Measurements from ENCODE around the gene CDAN1.
A peak's percentile ranks its signal among the peaks of the same experiment; 100 is the strongest.

Gene CDAN1

DNA sequence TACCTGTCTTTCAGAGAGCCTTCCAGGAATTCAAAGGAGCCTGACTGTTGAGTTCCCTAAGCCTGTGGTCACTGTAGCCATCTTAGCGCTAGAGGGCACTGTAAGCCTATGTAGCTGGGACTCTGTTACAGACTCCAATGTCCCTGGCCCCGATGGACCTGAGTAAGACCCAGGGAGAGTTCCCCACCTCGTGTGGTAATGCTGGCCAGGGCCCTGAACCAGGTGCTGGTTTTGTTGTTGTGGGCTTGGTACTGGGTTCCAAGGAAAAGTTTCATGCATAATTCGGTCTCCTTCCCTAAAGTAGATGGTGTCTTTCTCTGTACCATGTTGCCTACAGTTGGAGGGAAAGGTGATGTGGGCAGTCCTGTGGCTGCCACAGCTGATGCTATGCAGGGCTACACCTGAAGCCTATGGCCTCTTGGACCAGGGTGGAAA lies 32.4 kb downstream of the CDAN1 start:
- DNase-seq: peak; percentile 45

DNA sequence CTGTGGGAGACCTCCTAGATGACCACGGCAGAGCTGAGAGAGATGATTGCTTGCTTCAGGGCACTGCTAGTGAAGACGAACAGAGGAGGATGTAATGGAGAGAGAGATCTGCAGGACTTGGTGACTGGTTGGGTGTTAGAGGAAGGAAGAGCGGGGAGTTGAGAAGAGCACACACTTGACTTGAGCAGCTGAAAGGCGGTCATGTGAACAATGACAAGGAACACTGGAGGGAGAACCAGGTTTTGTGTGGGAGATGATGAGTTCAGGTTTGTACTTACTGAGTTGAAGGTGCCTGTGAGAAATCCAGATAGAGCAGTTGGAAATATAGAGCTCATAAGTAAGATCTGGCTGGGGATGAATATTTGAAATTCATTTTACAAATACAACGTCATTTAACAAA lies 40.3 kb downstream of the CDAN1 start:
- DNase-seq: no peak

DNA sequence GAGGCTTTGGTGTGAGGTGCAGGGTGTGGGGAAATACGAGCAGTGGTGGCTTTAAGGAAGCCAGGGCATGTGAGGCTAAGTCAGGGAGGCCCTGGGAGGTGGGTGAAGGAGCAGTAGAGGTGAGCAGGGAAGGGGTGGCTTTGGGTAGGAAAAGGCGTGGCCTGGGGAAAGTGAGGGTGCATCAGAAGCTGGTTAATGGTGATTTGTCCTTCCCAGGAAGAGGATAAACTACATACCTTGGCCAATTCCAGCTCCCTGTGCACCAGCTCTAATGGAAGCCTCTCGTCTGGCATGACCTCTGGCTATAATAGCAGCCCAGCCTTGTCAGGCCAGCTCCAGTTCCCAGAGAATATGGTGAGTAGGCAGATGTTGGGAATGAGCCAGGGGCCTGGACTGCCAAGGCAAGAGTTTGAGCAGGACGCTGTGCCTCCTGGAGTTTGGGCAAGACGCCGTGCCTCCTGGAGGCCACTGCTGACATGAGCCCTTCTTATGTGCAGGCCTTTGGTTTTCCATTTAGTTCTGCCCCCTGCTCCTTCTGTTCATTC lies 41.3 kb downstream of the CDAN1 start:
- DNase-seq: no peak

DNA sequence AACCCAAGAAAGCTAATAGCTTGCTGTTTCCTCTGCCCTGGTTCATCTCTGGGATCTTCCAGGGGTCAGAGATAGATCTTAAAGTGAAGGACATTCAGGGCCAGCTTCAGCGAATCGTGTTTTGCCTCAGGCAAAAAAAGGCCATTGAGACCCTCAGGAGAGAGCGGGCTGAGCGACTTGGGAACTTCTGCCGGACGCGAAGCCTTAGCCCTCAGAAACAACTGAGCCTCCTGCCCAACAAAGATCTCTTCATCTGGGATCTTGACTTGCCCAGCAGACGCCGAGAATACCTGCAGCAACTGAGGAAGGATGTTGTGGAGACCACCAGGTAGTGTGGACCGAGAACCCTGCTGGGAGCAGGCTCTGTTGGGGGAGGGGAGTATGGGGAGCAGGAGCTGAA lies 42.5 kb downstream of the CDAN1 start:
- DNase-seq: no peak

DNA sequence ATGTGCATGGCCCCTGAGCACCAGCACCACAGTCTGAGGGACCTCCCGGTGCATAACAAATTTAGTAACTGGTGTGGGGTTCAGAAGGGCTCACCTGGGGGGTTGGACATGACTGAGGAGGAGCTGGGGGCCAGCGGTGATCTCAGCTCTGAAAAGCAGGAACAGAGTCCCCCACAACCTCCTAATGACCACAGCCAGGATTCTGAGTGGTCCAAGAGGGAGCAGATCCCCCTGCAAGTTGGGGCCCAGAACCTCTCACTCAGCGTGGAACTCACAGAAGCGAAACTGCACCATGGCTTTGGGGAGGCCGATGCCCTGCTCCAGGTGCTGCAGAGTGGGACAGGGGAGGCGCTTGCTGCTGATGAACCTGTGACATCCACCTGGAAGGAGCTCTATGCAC lies 43.0 kb downstream of the CDAN1 start:
- no peak for DNase-seq

DNA sequence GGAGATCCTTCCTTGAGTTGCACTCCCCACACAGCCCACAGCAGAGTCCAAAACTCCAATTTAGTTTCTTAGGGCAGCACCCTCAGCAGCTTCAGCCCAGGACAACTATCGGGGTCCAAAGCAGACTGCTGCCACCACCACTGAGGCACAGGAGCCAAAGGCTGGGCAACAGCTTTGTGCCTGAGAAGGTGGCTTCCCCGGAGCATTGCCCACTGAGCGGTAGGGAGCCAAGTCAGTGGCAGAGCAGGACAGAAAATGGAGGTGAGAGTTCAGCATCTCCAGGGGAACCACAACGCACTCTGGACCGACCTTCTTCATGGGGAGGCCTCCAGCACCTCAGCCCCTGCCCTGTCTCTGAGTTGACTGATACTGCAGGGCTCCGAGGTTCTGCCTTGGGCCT lies 43.4 kb downstream of the CDAN1 start:
- DNase-seq: no peak

DNA sequence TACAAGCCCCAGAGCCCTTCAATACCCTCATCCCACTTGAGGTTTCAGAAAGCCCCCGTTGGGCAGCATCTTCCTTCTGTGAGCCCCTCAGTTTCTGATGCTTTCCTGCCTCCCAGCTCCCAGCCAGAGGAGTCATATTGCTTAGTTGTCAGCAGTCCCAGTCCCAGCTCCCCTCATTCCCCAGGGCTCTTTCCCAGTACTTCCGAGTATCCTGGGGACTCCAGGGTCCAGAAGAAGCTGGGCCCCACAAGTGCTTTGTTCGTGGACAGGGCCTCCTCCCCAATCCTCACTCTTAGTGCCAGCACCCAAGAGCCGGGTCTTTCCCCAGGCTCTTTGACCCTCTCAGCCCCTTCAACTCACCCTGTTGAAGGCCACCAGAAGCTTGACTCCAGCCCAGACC lies 43.9 kb downstream of the CDAN1 start:
- DNase-seq: no peak

DNA sequence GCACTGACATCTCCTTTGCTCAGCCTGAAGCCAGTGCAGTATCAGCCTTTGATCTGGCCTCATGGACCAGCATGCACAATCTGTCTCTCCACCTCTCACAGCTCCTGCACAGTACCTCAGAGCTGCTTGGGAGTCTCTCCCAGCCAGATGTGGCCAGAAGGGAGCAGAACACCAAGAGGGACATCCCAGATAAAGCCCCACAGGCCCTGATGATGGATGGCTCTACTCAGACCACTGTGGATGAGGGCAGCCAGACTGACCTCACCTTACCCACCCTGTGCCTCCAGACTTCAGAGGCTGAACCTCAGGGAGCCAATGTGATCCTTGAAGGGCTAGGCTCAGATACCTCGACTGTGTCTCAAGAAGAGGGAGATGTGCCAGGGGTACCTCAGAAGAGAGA lies 44.4 kb downstream of the CDAN1 start:
- DNase-seq: no peak

DNA sequence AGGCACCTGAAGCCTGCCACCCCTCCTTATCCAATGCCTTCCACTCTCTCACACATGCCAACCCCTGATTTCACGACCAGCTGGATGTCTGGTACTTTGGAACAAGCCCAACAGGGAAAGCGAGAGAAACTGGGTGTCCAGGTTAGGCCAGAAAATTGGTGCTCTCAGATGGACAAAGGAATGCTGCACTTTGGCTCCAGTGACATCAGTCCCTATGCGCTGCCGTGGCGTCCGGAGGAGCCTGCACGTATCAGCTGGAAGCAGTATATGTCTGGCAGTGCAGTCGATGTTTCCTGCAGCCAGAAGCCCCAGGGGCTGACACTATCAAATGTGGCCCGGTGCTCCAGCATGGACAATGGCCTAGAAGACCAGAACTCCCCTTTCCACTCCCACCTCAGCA lies 45.2 kb downstream of the CDAN1 start:
- no peak for DNase-seq

DNA sequence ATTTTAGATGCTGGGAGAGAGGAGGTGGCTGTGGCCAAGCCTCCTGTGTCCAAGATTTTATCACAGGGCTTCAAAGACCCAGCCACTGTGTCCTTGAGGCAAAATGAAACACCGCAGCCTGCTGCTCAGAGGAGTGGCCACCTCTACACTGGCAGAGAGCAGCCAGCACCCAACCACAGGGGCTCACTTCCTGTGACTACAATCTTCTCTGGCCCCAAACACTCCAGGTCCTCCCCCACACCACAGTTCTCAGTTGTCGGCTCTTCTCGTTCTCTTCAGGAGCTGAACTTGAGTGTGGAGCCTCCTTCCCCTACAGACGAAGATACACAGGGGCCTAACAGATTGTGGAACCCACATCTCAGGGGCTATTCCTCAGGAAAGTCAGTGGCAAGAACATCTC lies 45.6 kb downstream of the CDAN1 start:
- DNase-seq: no peak

DNA sequence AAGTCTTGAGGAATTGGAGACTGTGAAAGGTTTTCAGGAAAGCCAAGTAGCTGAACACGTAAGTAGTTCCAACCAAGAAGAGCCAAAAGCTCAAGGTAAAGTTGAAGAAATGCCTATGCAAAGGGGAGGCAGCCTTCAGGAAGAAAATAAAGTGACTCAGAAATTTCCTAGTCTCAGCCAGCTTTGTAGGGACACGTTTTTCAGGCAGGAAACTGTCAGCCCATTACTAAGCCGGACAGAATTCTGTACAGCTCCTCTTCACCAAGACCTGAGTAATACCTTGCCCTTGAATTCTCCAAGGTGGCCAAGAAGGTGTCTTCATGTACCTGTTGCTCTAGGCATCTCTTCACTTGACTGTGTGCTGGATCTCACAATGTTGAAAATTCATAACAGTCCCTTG lies 48.6 kb downstream of the CDAN1 start:
- DNase-seq: no peak

DNA sequence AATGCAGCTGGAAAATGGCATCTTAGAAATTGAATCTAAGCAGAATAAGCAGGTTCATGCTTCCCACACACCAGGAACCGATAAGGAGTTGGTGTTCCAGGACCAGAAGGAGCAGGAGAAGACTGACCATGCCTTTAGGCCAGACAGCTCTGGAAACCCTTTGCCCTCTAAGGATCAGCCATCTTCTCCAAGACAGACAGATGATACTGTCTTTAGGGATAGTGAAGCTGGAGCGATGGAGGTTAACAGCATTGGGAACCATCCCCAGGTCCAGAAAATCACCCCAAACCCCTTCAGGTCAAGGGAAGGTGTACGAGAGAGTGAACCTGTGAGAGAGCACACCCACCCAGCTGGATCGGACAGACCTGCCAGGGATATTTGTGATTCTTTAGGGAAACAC lies 49.2 kb downstream of the CDAN1 start:
- no peak for DNase-seq

DNA sequence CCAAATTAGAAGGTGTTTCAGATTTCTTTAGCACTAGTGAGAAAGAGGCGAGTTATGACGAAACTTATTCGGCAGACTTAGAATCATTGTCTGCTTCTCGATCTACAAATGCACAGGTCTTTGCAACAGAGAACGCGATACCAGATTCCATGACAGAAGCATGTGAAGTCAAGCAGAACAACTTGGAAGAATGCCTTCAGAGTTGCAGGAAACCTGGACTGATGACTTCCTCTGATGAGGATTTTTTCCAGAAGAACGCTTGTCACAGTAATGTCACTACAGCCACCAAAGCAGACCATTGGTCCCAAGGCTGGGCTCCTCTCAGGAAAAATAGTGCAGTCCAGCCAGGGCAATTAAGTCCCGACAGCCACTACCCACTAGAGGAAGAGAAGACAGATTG lies 50.6 kb downstream of the CDAN1 start:
- DNase-seq: no peak

DNA sequence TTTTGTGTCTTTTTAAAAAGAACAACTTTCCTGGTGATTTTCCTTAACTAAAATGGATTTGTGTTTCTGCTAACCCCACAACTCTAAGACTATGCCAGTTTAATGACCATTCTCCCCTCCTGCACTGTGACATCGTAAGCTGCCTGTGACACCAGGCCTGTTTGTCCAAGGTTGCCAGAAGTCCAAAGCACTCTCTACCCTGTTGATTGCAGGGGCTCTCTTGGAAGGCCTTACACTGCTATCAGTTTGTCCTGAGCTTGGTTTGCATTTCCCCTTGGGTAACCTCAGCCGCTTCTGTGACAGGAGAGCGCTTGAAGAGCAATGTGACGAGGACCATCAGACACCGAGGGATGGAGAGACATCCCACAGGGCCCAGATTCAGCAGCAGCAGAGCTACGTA lies 55.8 kb downstream of the CDAN1 start:
- DNase-seq: no peak

DNA sequence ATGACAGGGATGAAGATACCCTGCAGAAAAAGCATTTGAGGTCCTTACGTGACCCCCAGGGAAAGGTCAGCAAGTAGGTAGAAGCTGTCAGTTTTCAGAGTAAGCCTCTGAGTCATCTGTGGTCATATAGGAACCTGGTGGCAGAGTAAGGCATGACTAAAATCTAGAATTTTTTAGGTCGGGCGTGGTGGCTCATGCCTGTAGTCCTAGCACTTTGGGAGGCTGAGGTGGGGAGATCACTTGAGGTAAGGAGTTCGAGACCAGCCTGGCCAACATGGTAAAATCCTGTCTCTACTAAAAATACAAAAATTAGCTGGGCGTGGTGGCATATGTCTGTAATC lies 56.8 kb downstream of the CDAN1 start:
- peak; percentile 9 for DNase-seq

DNA sequence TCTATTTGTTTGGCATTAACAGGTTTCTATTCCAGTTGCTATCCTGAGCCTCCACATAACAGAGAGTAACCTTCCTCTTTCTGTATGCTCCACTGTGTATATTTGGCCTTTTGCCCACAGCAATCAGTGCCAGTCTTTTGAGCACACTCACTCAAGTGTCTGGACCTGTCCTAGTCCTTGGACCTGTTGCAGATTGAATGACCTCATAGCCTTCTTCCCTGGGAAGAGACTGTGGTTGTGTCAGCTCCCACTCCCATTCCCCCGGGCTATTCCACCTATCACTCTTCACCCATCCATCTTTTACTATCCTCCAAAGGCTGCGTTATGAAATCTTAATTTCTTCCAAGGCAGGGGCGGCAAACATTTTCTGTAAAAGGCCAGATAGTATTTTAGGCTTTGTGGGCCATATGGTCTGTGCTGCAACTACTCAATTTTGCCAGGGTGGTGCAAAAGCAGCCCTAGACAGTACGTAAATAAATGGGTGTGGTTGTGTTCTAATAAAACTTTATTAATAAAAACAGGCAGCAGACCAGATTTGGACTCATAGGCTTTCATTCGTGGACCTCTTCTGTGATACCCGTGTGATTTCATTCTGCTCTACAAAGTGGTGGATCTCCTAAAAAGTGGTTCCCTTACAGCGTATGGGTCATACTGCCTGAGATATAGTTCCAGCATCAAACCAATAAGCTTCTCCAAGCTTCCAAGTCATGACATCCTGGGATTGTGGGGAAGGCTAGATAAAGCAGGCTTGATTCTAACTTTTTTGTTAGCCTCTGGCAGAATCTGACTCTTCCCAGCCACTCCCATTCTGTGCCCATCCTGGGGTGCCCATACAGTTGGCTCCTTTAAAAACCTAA lies 57.4 kb downstream of the CDAN1 start:
- no peak for DNase-seq

DNA sequence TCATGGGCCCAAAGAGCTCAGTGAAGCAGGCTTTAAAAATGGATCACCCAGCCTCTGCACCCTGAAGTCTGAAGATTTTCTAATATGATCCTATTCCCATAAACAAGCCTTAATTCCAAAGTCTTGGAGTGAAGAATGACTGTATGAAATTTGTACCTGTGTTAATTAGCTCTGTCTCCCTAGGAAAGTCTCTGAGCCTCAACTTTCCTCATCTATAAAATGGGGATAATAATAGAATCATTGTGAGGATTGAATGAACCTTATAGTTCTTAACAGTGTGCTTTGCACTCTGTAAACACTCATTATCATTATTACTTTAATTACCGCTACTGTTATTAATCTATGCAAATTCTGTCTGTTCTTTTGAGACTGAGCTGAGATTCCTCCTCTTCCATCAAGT lies 61.9 kb downstream of the CDAN1 start:
- DNase-seq: no peak

DNA sequence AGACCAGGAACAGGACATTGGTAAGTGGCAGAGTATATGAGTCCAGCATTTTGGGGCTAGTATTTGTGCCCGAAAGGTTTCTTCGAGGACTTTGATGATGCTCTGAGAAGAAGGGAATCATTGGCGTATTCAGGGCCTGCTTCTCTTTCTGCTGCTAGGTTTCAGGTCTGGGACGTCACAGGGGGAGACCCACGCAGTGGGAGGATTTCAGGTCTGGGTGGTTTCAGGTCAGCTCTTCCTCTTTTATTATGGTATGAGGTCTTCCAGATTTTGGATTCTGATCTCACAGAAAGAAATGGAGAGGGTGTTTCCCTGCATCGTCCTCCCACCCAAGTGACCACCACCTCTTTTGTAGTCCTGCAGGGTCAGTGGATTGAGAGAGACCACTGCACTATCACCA lies 62.5 kb downstream of the CDAN1 start:
- DNase-seq: no peak
